Neural cell (in vitro differentiated cells): Measurements from ENCODE around the gene NKAIN4.

Source experiments
- EP300 ChIP-seq: fragments of 450-650 bp; conservative IDR thresholded peaks from 2 replicates; pipeline ENCODE4 v1.6.1; 2014; ENCODE audit warnings: antibody characterized with exemption, mild to moderate bottlenecking, moderate library complexity; ENCODE audit not compliant: poor library complexity, severe bottlenecking
- EZH2 ChIP-seq: fragments of 200-600, 300-800 bp; shearing (Covaris generic), sonication (generic); IDR thresholded peaks from 2 replicates; pipeline ENCODE4 v1.6.1; 2014; ENCODE audit warnings: antibody characterized with exemption, low read length, borderline replicate concordance, mild to moderate bottlenecking; ENCODE audit not compliant: insufficient read depth, poor library complexity, severe bottlenecking
- MXI1 ChIP-seq: fragments of 450-650 bp; conservative IDR thresholded peaks from 2 replicates; pipeline ENCODE4 v1.6.1; 2014; ENCODE audit warnings: antibody characterized with exemption, mild to moderate bottlenecking; ENCODE audit not compliant: poor library complexity, severe bottlenecking
- POLR2AphosphoS5 ChIP-seq: IDR thresholded peaks from 2 replicates; pipeline ENCODE4 v1.6.1; 2012
- SMC3 ChIP-seq: fragments of 450-650 bp; conservative IDR thresholded peaks from 2 replicates; pipeline ENCODE4 v1.6.1; 2014; ENCODE audit warnings: antibody characterized with exemption, mild to moderate bottlenecking, moderate library complexity; ENCODE audit not compliant: poor library complexity
- TF ChIP-seq, protein P1 (sequence below): fragments of 450-650 bp; IDR thresholded peaks from 2 replicates; pipeline ENCODE4 v1.5.1; 2014; ENCODE audit warnings: antibody characterized with exemption, mild to moderate bottlenecking, moderate library complexity; ENCODE audit not compliant: poor library complexity, severe bottlenecking
- TF ChIP-seq, protein P2 (sequence below): IDR thresholded peaks from 2 replicates; pipeline ENCODE4 v1.6.1; 2012; ENCODE audit warnings: borderline replicate concordance

DNA sequence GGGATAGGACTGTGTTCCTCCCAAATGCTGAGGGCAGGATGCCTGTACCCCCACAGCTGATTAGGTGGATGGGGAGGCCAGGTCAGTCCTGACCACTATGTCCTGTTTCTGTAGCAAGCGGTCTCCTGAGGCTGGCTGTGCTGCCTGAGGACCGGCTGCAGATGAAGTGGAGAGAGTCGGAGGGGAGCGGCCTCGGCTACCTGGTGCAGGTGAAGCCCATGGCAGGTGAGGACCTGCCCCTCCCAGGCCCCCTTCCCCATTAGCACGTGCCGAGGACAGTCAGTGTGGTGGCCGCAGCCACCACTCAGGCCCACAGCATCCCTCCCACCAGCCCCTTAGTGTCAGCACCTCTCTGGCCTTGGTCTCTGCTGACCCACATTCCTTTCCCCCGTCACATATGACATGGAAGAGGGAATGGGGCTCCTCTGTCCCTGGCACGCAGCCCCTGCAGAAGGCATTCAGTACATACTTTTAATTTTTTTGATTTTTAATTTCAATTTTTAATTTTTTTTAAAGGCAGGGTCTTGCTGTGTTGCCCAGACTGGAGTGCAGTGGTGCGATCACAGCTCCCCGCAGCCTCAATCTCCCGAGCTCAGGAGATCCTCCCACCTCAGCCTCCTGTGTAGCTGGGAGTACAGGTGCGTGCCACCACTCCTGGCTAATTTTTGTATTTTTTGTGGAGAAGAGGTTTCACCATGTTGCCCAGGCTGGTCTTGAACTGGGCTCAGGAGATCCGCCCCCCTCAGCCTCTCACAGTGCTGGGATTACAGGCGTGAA lies 43.7 kb upstream of the NKAIN4 start:
- TF ChIP-seq, protein P1, sequence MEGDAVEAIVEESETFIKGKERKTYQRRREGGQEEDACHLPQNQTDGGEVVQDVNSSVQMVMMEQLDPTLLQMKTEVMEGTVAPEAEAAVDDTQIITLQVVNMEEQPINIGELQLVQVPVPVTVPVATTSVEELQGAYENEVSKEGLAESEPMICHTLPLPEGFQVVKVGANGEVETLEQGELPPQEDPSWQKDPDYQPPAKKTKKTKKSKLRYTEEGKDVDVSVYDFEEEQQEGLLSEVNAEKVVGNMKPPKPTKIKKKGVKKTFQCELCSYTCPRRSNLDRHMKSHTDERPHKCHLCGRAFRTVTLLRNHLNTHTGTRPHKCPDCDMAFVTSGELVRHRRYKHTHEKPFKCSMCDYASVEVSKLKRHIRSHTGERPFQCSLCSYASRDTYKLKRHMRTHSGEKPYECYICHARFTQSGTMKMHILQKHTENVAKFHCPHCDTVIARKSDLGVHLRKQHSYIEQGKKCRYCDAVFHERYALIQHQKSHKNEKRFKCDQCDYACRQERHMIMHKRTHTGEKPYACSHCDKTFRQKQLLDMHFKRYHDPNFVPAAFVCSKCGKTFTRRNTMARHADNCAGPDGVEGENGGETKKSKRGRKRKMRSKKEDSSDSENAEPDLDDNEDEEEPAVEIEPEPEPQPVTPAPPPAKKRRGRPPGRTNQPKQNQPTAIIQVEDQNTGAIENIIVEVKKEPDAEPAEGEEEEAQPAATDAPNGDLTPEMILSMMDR = no peak
- TF ChIP-seq POLR2AphosphoS5 (no peak), EZH2 (no peak), EP300 (no peak), SMC3 (no peak), MXI1 (no peak)
- TF ChIP-seq, protein P2, sequence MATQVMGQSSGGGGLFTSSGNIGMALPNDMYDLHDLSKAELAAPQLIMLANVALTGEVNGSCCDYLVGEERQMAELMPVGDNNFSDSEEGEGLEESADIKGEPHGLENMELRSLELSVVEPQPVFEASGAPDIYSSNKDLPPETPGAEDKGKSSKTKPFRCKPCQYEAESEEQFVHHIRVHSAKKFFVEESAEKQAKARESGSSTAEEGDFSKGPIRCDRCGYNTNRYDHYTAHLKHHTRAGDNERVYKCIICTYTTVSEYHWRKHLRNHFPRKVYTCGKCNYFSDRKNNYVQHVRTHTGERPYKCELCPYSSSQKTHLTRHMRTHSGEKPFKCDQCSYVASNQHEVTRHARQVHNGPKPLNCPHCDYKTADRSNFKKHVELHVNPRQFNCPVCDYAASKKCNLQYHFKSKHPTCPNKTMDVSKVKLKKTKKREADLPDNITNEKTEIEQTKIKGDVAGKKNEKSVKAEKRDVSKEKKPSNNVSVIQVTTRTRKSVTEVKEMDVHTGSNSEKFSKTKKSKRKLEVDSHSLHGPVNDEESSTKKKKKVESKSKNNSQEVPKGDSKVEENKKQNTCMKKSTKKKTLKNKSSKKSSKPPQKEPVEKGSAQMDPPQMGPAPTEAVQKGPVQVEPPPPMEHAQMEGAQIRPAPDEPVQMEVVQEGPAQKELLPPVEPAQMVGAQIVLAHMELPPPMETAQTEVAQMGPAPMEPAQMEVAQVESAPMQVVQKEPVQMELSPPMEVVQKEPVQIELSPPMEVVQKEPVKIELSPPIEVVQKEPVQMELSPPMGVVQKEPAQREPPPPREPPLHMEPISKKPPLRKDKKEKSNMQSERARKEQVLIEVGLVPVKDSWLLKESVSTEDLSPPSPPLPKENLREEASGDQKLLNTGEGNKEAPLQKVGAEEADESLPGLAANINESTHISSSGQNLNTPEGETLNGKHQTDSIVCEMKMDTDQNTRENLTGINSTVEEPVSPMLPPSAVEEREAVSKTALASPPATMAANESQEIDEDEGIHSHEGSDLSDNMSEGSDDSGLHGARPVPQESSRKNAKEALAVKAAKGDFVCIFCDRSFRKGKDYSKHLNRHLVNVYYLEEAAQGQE = no peak
